Vagina (tissue), 2 donors: ENCODE measurements around the gene CAPN2. TPM values are rescaled to one million over a fixed set of nuclear protein-coding genes. Genes with fewer than 3 reads are reported as not detected.
A peak's percentile ranks its signal among the peaks of the same experiment; 100 is the strongest.

ENCODE experiments used
- DNase-seq, 2 donors: peaks; one replicate each; pipeline ENCODE4 v3.0.0-alpha.2; 2017; ENCODE audit errors: extremely low spot score in 2 of 2
- H3K27ac ChIP-seq: fragments of 200-600 bp; sonication (generic); one replicate; pipeline ENCODE4 v1.5.1; 2019
- H3K27me3 ChIP-seq: fragments of 200-600 bp; sonication (generic); one replicate; pipeline ENCODE4 v1.5.1; 2019
- H3K36me3 ChIP-seq, 2 donors: fragments of 200-600 bp; sonication (generic); one replicate each; pipeline ENCODE4 v1.5.1; 2017 to 2019
- H3K4me1 ChIP-seq: fragments of 200-600 bp; sonication (generic); one replicate; pipeline ENCODE4 v1.5.1; 2019
- H3K4me3 ChIP-seq, 2 donors: fragments of 200-600 bp; sonication (generic); 1 replicate in 1 of 2; 2 replicates in 1 of 2; pipeline ENCODE4 v1.5.1; 2016 to 2019
- H3K9me3 ChIP-seq: fragments of 200-600 bp; sonication (generic); one replicate; pipeline ENCODE4 v1.5.1; 2019
- CTCF ChIP-seq, 3 experiments: fragments of 450-650 bp in 2 of 3; fragments of 200-600 bp in 1 of 3; sonication (generic) in 1 of 3; IDR thresholded peaks; one replicate each; pipeline ENCODE4 v1.5.1; 2017 to 2019; ENCODE audit warnings: antibody characterized with exemption in 3 of 3, mild to moderate bottlenecking in 2 of 3, moderate library complexity in 2 of 3
- POLR2A ChIP-seq, 2 donors: fragments of 450-650 bp; IDR thresholded peaks; one replicate each; pipeline ENCODE4 v1.6.1; 2017; ENCODE audit warnings: antibody characterized with exemption in 2 of 2, mild to moderate bottlenecking in 2 of 2, moderate library complexity in 2 of 2
- POLR2AphosphoS5 ChIP-seq, 2 donors: sonication (generic); formaldehyde crosslinking; IDR thresholded peaks; one replicate each; pipeline ENCODE4 v1.9.0; 2017; ENCODE audit warnings: antibody characterized with exemption in 2 of 2, mild to moderate bottlenecking in 2 of 2, low read depth in 1 of 2; ENCODE audit not compliant: insufficient read depth in 1 of 2
- intact Hi-C: fragments of 100-400 bp; cut with DNase I; formaldehyde crosslinking; loops from one replicate; pipeline ENCODE4 v1.15.1; 2023
- total RNA-seq: library from RNA; depleted of rRNA; stranded (reverse); fragments of >200 nt; gene quantifications from one replicate; pipeline ENCODE4 v1.2.3, GENCODE V29; 2016

Gene CAPN2
- total RNA-seq, 1 donor from 2014 or later, result 208 TPM

- Histone ChIP-seq H3K36me3 (no peaks in the 10 kb centered on the region), H3K4me3 (no peak overlapping the region), H3K4me1 (no peaks in the 10 kb centered on the region), H3K27ac (no peak overlapping the region), H3K27me3 (no peaks in the 10 kb centered on the region), H3K9me3 (no peaks in the 10 kb centered on the region)
- intact Hi-C loops, result no loop called here
- no peak for DNase-seq
- TF ChIP-seq POLR2A (IDR thresholded peaks at IDR 0.05), result no peak
- no peak for TF ChIP-seq POLR2AphosphoS5 (IDR thresholded peaks at IDR 0.05; ENCODE audit: insufficient read depth in 1 of 2, low read depth in 1 of 2)
- no peak for TF ChIP-seq CTCF (IDR thresholded peaks at IDR 0.05)
Measured at GRCh38 chr1:223669003-223669795, 43.1 kb upstream of the CAPN2 start.

GRCh38 chr1:223670458-223671159, 41.7 kb upstream of the CAPN2 start:
- DNase-seq, result no peak
- no peak overlapping the region for H3K27ac ChIP-seq
- no peaks in the 10 kb centered on the region for H3K36me3 ChIP-seq
- intact Hi-C loops, result no loop called here
- no peaks in the 10 kb centered on the region for H3K9me3 ChIP-seq
- no peaks in the 10 kb centered on the region for H3K4me1 ChIP-seq
- TF ChIP-seq CTCF (IDR thresholded peaks at IDR 0.05), result peak in 1 of 3 experiments; percentile 10
- TF ChIP-seq POLR2A (IDR thresholded peaks at IDR 0.05), result no peak
- no peak overlapping the region for H3K4me3 ChIP-seq
- no peaks in the 10 kb centered on the region for H3K27me3 ChIP-seq

- no peak for DNase-seq
- intact Hi-C loops, result no loop called here
- TF ChIP-seq POLR2AphosphoS5 (IDR thresholded peaks at IDR 0.05; ENCODE audit: insufficient read depth in 1 of 2, low read depth in 1 of 2) (no peak), CTCF (IDR thresholded peaks at IDR 0.05) (no peak), POLR2A (IDR thresholded peaks at IDR 0.05) (no peak)
- H3K36me3 ChIP-seq, result no peaks in the 10 kb centered on the region
- H3K27me3 ChIP-seq, result no peaks in the 10 kb centered on the region
- no peak overlapping the region for H3K27ac ChIP-seq
- no peak overlapping the region for H3K4me3 ChIP-seq
- H3K9me3 ChIP-seq, result no peaks in the 10 kb centered on the region
- no peaks in the 10 kb centered on the region for H3K4me1 ChIP-seq
Measured at GRCh38 chr1:223674119-223674890, 38.0 kb upstream of the CAPN2 start.

- intact Hi-C loops, result no loop called here
Measured at GRCh38 chr1:223678841-223679240, 33.5 kb upstream of the CAPN2 start.

More at GRCh38 chr1:223678841-223679240, 33.5 kb upstream of the CAPN2 start:
- H3K36me3 ChIP-seq, result no peaks in the 10 kb centered on the region
- no peak for DNase-seq
- H3K4me1 ChIP-seq, result no peaks in the 10 kb centered on the region
- TF ChIP-seq CTCF (IDR thresholded peaks at IDR 0.05) (no peak), POLR2AphosphoS5 (IDR thresholded peaks at IDR 0.05; ENCODE audit: insufficient read depth in 1 of 2, low read depth in 1 of 2) (no peak), POLR2A (IDR thresholded peaks at IDR 0.05) (no peak)
- H3K9me3 ChIP-seq, result no peaks in the 10 kb centered on the region
- no peaks in the 10 kb centered on the region for H3K27me3 ChIP-seq
- H3K4me3 ChIP-seq, result no peak overlapping the region
- no peak overlapping the region for H3K27ac ChIP-seq
